HG02840 (cell line): ENCODE results near the gene IQGAP3.

ENCODE experiments used
- ATAC-seq: cut with Tn5 transposase; IDR thresholded peaks from one replicate; pipeline ENCODE4 v1.9.1; 2021; ENCODE audit warnings: mild to moderate bottlenecking, moderate library complexity, moderate number of reproducible peaks; ENCODE audit not compliant: unreplicated experiment, low FRiP score

IQGAP3 gene

GRCh38 chr1:156486421-156487344, 85.7 kb downstream of the IQGAP3 start:
- no peak for ATAC-seq

GRCh38 chr1:156485984-156486383, 86.4 kb downstream of the IQGAP3 start:
- no peak for ATAC-seq

- ATAC-seq = no peak
Observed at GRCh38 chr1:156484480-156485058, 87.8 kb downstream of the IQGAP3 start.

- no peak for ATAC-seq
Observed at GRCh38 chr1:156483397-156483796, 89.0 kb downstream of the IQGAP3 start.

- ATAC-seq = no peak
Observed at GRCh38 chr1:156482276-156482675, 90.1 kb downstream of the IQGAP3 start.

GRCh38 chr1:156481527-156481926, 90.8 kb downstream of the IQGAP3 start:
- no peak for ATAC-seq

GRCh38 chr1:156480411-156481192, 91.8 kb downstream of the IQGAP3 start:
- no peak for ATAC-seq

- no peak for ATAC-seq
Observed at GRCh38 chr1:156480016-156480370, 92.4 kb downstream of the IQGAP3 start.

GRCh38 chr1:156479093-156480015, 93.0 kb downstream of the IQGAP3 start:
- ATAC-seq = no peak

- ATAC-seq = no peak
Observed at GRCh38 chr1:156478250-156478627, 94.1 kb downstream of the IQGAP3 start.

- ATAC-seq = no peak
Observed at GRCh38 chr1:156477526-156478249, 94.7 kb downstream of the IQGAP3 start.

- ATAC-seq = no peak
Observed at GRCh38 chr1:156476501-156477298, 95.7 kb downstream of the IQGAP3 start.

GRCh38 chr1:156475568-156476500, 96.5 kb downstream of the IQGAP3 start:
- no peak for ATAC-seq
